Activated T-cell treated with anti-CD3 and anti-CD28 coated beads, Interleukin-2, amount 50 U/mL, for 1 hour (primary cell): ENCODE measurements around the gene NRN1.
"Not testable (repeated sequence)": the region's sequence is repeated elsewhere in the genome, so short reads cannot be mapped to it uniquely, and the experiment has no call there.

Experiments
- DNase-seq: peaks from one replicate; pipeline ENCODE4 v3.0.0-alpha.2; 2020

NRN1 gene, protein sequence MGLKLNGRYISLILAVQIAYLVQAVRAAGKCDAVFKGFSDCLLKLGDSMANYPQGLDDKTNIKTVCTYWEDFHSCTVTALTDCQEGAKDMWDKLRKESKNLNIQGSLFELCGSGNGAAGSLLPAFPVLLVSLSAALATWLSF

DNA sequence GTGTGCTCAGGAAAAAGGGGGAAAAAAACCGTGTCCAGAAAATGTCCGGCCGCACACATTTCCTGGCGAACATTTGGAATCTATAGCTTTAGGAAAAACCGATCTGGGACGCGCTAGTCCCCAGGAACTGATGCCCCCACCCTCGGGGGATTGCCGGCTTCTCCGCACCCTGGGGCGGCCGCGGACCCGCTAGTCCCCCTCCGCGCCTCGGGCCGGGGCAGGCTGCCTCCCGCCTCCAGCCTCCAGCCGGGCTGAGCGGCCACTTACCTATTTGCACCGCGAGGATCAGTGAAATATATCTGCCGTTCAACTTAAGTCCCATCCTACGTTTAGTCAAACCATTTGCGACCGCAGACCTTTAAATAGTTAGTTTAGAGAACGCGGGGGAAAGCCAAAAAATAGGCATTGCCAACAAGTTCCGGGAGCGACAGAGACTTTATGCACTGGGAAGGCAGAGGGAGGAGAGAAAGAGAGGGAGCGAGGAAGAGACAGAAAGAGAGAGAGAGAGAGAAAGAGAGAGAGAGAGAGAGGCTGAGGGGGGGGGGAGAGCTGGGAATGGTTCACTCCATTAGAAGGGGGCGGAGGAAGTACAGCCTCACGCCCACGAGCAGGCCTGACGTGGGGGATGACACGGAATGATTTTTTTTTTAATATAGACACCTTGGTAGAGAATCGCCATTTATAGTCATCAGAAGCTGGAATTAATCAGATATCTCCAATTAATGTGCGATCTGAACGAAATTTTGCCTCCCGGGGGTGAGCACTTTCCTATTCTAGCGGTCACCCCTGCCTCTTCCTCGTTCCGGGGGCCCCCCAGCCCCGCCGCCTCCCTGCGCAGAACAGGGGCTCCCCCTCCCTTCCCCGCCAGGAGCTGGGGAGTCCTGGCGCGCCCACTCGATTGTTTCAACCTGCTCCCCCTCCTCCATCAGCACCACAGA, at the start of gene NRN1:
TSS of gene NRN1 (minus strand) at position 498 of the 938 bp plus-strand sequence. CDS start at position 322, 176 bp downstream.
- peak; percentile 22 for DNase-seq

DNA sequence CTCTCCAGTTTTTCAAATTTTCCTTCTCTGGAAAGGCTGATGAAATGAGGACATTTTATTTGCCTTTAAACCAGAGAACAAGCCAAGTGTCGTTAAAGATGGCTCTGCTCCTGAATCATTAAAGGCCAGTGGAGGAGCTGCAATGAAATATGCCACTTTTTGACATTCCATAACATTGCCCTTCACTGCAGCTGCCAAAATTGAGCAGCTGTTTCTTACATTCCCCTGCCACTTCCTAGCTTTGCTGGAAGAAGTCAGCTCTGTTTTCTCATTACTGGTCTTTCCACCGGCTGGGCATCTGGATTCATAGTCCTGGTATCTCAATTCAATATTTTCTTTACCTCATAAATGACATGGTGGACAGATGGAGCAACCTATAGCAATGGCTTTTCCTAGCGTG, 45.5 kb upstream of the NRN1 start:
- DNase-seq = no peak

DNA sequence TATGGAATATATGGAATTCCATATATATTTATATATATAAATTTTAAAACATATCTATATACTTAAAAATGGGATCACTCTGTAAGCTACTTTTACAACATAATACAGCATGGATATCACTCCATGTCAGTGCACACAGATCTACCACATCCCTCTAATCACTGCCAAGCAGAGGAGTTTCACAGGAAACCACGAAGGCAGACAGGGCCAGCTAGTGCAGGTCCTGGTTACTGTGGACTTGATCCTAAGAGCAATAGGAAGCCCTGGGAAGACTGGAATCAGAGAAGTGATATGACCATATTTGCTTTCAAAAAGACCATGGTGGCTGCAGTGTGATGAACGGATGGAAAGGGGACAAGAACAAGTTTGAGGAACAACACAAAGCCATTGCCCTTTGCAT, 40.0 kb upstream of the NRN1 start:
- DNase-seq = no peak

DNA sequence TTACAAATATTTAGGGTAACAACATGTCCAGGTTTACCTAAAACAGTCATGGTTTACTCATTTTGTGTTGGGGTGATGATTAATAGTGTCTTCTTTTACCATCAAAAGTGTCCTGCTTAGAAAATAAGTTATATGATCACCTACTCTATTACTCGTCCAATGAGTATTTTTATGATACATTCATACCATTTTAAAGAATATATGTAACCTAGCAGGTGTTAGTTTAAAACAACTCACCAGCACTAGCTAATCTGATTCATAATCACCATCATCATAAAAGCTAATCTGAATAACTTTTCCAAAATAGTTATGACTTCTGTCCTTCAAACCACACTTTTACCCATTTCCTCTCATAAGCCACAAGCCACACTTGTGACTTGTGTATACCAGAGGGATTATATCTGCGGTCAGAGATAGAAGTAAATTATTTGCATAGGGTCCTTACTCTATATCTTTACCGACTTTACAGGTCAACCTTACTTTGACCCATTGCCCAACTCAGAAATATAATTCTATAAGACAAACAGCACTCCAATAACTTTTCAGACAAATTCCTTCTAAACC, 33.3 kb upstream of the NRN1 start:
- DNase-seq = no peak

DNA sequence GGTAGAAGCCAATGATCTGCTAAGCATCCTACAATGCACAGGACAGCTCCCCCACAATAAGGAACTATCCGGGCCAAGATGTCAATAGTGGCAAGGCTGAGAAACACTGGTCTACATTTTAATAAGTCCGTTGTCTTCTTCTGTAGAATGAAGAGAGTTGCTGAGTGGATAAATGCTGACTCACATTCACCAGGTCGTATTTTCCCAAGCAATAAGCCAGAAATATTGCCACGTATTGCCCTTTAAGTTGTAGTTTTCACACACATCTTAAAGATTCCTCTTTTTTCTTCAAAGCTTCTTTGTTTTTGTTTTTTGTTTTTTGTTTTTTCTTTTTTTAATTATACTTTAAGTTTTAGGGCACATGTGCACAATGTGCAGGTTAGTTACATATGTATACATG, 30.5 kb upstream of the NRN1 start:
- no peak for DNase-seq

DNA sequence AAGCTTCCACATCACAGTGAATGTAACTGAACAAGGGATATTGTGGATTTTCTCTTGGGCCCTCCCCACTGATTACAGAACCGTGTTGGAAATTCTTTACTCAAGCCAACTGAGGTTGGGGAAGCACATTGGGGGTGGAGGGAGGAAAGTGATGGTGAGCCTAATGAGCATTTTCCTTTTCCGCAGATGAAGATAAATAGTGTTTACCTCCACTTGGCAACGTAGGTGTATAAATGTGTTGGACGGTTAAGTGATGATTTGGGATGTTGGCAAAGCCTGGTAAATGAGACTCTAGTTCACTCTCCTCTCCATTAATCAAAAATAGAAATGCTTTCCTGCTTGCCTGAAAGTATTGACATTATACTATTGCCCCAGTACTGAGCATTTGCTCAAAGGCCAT, 27.1 kb upstream of the NRN1 start:
- DNase-seq = no peak

DNA sequence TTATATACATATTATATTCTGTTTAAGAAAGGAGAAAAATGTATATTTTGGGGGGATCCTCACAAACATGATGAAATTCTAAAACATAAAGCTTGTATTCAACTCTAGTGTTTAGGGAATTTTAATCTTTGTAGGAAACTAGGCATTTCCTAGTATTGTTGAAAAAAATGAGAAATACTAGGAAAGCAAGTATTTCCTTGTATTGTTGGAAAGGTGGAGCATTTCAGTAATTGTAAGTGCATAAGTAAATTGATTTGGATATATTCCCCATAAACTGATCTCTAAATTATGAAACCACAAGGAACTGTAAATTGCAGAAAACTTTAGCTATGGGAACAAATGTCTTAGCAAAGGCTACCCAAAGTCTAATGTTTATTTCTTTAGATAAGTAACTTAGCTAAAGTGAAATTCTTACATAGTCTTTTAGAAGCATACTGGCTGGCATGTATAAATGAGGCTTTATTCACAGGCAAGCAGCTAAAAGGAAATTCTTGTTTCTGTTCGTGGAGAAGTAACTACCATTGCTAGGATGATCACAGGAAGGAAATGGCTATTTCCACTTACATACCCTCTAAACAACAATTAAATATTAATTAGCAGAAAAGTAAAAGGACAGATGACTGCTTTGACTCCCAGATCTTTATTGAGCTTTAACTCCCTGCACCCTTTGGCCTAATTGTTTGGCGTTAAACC, 19.9 kb upstream of the NRN1 start:
- no peak for DNase-seq

DNA sequence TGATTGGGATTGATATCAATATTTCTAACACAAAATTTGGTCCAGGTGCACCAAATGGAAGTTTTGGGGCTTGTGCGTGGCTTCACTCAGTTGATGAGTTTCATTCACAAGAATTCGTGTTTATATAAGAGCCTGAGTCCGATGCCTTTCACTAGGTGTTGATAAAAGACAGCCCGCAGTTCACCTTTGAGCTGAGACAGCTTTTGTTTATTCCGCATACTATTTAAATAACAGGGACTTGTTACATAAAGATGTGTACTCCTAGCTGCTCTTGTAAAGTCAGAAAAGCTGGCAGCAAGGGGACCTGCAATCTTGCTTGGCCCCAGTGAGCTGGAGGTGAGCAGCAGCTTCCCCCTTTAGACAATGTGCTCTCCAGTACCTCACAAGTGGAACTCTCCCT, 19.0 kb upstream of the NRN1 start:
- no peak for DNase-seq

DNA sequence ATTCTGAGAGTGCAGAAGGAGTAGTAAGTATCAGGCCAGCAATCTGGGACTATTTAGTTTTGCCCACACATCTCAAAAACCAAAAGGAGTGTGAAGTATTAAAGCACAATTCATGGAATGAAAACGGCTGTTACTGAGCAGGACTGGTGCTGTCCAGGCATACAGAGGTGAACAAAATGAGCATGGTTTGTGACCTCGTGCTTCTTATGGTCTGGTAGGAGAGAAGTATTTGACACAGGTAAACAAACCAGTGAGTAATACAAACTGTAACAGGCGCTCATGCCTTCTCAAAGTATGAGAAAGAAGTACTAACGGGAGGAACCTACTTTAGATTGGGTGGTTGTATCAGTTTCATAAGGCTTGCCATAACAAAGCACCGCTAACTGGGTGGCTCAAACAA, 17.5 kb upstream of the NRN1 start:
- DNase-seq = no peak

DNA sequence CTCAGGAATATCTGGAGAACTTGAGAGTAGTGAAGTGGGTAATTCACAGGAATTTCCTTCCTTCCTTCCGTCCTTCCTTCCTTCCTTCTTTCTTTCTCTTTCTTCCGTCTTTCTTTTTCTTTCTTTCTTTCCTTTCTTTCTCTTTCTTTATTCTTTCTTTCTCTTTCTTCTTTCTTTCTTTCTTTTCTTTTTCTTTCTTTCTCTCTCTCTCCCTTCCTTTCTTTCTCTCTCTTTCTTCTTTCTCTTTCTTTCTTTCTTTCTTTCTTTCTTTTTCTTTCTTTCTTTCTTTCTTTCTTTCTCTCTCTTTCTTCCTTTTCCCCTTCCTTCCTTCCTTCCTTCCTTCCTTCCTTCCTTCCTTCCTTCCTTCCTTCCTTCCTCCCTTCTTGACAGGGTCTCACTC, 16.1 kb upstream of the NRN1 start:
- not testable (repeated sequence) for DNase-seq

DNA sequence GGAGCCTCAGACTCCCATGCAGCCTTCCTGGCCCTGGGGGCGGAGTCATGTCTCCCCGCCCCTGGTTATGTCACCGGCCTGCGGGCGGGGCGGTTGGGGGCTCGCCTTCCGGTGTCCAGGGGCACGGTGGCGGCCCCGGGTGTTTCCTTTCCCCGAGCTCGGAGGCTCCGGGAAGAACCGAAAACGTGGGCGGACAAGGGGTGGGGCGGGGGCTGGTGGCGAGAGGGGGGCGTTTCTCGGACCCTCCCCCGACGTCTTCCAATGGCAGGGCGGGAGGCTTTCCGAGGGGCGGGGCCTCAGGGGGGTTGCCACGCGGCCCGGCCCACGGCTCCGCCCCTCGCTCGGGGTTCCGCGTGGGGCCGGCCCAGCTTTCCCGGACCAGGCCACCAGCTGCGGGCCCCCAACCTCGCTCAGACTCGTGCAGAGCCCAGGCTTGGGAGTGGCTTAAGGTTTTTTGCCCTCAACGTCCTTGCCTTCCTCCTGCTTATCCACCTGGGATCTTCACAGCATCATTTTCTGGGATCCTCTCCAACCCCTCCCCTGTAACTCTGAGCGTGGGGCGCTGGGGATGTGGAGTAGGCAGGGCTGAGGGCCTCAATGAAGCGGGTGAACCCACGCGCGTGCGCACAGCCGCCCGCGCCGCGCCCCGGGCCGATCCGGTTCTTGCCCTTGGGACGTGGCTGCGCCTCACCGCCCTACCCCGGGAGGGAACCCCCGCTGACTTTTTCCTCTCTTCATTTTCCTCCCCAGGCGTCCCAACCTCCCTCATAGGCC, 2.1 kb upstream of the NRN1 start:
- DNase-seq = peak; percentile 41

DNA sequence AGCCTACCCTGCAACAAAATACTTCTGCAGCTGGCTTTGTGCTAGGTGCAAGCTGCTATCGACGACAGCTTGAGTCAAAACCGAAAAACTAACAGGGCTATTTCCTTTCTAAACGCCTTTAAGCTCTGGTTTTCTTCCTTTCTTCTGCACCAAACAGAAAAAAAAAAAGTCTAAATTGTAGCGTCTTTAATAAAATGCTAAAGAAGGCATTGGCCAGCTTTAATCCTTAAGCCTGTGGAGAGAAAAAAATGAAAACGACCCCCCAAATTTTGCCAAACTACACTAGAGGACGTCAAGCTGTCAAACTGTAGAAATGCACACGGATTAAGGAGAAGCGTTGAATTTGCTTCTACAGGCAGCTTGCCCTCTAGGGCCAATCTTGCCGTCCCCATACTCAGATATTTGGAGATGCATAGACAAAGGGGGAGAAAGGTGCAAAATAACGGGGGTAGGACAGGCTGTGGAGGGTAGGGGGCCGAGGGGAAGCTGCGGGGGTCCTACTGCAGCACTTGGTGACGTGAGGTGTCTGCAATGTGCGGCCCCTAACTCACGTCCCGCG, 1.4 kb upstream of the NRN1 start:
- no peak for DNase-seq

DNA sequence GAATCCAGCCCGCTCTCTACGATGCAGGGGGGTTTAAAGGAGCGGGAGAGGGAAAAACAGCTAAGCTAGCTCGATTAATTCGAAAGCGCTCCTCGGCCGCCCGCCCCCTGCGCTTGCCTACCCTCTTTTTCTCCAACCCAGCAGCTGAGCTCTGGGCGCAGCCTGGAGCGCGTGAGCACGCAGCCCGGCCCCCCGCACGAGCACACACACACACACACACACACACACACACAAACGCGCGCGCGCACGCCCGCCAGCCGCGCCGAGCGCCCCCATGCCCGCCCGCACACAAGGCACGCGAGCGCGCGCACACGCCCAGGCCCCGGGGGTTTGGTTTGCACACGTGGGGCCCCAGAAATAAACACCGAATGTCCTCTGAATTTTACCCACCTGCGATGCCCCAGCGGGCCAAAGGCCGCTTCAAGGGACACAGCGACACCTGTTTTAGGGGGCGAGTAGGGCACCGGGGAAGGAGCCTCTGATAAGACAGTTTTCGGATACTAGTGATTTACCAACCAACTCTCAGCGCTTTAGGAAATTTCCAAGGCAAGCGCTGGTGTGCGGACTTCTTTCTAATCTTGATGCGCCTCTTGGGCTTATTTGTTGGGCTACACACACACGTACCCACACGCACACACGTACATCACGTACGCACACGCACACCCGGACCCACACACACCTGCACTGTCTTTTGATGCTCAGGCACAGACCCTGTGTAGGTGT, 802 bp upstream of the NRN1 start:
- peak; percentile 42 for DNase-seq

DNA sequence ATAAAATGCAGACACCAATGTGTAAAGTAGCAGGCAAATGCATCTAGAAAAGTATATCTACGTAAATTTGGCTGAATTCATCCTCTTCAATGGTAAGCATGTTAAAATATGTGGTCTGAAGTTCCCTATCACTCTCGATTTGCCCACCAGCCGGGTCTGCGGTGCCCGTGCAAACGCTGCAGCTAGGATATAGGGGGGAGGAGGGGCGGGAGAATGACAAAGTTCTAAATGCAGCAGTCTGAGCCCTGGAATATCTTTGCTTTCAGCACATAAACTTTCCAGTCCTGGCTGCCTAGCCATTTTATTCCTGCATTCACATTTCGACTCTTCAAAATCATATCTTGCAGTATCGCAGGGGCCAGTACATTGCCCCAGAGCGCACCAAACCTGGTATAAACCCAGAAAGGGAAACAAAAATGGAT, 708 bp downstream of the NRN1 start:
- DNase-seq = no peak

DNA sequence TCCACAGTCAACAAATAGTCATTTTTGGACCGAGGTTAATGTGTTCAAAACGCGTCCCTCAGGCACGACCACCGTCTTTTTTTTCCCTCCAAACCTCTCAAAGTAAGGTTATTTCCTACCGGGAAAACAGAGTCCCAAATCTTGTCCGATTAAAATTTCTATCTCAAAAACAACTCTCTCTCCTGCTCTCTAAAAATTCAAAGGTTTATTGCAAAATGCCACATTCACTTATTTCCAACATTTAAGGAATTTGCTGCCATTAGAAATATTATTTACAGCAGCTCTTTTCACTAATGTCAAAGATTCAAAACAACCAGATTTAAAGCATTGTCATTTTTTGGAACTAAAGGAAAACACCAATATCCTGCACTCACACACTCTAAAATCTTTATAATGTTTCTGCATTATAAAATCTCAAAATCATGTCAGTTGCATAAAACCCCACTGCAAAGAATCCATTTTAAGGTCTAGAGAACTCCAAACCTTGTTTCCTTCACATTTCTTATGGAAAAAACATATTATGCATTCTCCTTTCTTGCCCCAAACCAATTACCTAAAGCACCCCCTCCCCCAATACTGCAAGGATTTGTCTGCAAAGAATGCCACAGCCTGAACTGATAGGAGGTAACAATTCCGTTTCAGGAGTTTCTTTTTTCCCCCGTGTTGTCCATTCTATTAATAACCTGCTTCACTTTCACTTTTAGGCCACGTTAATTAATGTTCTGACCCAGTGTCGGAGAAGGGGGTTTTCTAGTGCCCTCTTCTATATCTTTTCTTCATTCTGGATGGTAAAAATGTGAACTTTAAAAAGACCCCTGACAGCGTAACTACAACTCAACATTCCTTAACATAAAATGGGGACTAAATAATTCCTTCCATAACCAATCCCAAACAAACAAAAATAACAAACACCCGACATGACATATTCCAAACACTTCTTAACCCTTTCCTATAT, 1.4 kb downstream of the NRN1 start:
- no peak for DNase-seq

DNA sequence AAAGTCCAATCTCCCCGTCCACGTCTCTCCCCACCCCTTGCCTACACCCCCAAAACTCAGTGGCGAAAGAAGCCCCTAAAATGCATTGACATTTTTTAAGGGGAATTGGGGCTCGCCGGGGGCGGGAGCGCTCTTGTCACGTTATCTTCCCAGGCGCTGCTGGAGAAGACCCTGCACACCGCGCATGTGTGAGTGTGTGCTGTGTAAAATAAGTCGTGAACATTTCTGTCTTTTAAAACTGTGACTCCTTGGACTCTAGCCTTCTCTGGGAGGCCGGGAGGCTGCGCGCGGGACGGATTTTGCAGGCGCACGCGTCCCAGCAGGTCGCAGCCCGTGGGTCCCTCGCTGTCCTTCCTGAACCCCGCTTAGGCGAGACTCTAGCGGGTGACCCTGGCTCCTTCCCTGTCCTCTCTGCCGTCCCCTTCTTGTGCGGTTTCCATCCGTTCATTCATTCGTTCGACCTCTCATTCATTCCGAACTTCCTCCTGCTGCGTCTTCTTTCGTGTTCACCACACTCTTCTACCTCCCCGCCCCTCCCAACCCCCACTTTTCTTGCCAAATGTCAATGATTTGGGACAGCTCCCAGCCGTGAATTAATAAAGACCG, 2.2 kb downstream of the NRN1 start:
- peak; percentile 28 for DNase-seq

DNA sequence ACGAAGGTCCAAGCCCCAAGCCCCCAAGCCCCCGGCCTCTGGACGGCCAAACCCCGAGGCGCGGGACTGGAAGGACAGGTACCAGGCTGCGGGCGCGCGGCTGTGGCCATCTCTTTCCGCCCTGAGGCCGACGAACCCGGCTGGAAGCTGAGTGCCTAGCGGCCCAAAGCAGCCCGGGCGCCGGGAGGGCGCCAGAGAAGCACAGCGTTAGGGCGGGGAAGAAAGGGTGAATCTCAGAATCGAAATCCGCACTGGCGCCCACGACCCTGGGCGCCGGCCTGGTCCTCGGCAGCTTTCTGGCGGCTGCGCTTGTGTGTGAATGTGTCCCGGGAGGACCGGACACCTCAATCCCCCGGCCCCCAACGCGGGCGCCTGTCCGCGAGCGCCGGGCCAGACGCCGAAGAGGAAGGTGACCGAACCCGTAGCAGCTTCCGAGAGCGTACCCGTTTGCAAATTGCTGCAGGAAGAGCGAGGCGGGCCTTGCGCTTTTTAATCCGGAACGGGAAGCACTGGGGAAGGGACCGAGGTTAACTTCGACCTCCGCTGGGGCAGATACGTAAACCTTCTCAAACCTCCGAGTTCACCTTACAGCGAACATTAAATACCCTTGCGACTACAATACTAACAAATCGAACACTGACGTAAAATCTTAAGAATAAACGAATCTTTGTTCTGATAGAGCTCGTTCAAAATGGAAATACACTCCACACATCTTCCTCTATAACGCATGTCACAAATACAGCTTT, 2.9 kb downstream of the NRN1 start:
- DNase-seq = peak; percentile 50

DNA sequence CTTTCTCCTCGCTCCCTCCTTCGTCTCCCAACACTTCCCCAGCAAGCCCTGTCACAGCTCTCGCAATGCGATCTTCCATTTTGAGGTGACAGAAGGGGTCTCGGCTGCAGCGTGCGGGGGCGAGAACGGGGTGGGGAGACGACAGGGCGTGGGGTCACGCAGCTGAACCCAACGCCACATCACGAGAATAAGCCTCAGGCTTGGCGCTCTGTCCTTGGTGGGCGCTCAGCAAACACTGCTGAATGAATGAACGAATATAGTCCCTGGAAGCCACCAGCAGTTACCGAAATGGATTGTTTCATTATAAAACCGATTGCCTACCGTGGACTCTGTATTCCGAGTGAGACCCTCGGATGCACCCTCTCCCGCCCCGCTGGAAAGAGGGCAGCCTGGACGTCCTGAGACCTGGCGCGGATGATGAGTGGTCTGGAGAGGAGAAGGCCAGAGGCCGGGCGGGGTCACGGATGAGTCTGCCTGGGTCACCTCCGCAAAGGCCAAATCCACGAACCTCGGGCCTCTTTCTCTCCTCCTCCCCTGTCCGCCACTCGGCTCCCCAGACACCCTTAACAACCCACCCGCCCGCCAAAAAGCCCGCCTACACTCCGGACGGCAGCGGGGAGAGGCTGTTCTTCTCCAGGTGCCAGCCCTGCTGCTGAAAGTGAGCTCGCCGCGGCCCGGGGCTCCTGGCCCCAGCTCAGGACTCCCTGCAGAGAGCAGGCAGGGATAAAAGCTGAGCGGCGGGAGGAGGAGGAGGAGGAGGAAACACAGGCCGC, 3.7 kb downstream of the NRN1 start:
- DNase-seq = peak; percentile 39
